Activated B cell treated with CpG ODN at 0.5 μM for 24 hours (primary cell): Measurements from ENCODE around the gene PCNX3. TPM values are rescaled to one million over a fixed set of nuclear protein-coding genes. Genes with fewer than 3 reads are reported as not detected.
"Not testable (repeated sequence)": the region's sequence is repeated elsewhere in the genome, so short reads cannot be mapped to it uniquely, and the experiment has no call there.

Experiments used
- ATAC-seq: fragments of 200-7000 bp; cut with Tn5 transposase; one replicate; pipeline ENCODE4 v1.10.0; 2021; ENCODE audit warnings: low read depth, mild to moderate bottlenecking, moderate library complexity
- CTCF ChIA-PET: fragments of 350-600 bp; sonication (Branson Sonifier 250); formaldehyde crosslinking; loops from one replicate; lab custom pipeline; 2021; ENCODE audit warnings: antibody characterized with exemption; lab: Charles Lee
- POLR2A ChIA-PET: fragments of 350-600 bp; sonication (Branson Sonifier 250); formaldehyde crosslinking; loops from one replicate; lab custom pipeline; 2021; ENCODE audit warnings: antibody characterized with exemption; lab: Charles Lee
- DNase-seq: peaks from one replicate; pipeline ENCODE4 v3.0.0; 2022
- H3K27ac Mint-ChIP-seq: one replicate; pipeline ENCODE4 v1.8.0; 2020; ENCODE audit warnings: mixed read lengths
- H3K27me3 Mint-ChIP-seq: one replicate; pipeline ENCODE4 v1.8.0; 2021; ENCODE audit warnings: mixed read lengths
- H3K36me3 Mint-ChIP-seq: one replicate; pipeline ENCODE4 v1.8.0; 2021; ENCODE audit warnings: low read depth, mixed read lengths
- H3K4me1 Mint-ChIP-seq: one replicate; pipeline ENCODE4 v1.8.0; 2021; ENCODE audit warnings: mixed read lengths
- H3K4me3 Mint-ChIP-seq: one replicate; pipeline ENCODE4 v1.8.0; 2020; ENCODE audit warnings: mild to moderate bottlenecking, mixed read lengths
- H3K9me3 Mint-ChIP-seq: one replicate; pipeline ENCODE4 v1.8.0; 2020; ENCODE audit warnings: mixed read lengths
- CTCF ChIP-seq: fragments of 200-600 bp; IDR thresholded peaks from one replicate; pipeline ENCODE4 v1.8.0; 2022; ENCODE audit warnings: antibody characterized with exemption, mild to moderate bottlenecking
- intact Hi-C: fragments of 100-400 bp; cut with micrococcal nuclease; formaldehyde crosslinking; loops from one replicate; pipeline ENCODE4 v1.15.1; 2024
- total RNA-seq: library from RNA; stranded (reverse); gene quantifications from 2 replicates; pipeline ENCODE4 v1.2.3, GENCODE V29; 2022

PCNX3 gene
- total RNA-seq, 1 donor from 2014 or later, result 51.4 TPM

DNA sequence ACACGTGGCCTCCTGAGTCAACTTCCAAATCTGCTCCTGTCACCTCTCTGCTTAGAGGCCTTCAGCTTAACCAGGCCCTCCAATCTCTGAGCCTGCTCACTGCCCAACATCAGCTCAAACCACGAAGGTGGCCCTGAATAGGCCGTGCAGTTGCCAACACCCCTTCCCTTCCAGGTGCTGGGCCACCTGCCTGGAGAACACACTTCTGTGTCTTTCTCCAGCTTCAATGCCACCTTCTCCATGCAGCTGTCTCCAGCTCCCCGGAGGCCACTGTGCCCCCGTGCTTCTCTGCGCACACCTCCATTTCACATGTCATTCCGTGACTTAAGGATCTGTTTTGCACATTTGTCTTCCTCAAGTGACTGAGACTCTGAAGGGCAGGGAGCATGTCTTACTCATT is 41.9 kb downstream of the PCNX3 start:
- peaks cover 49% of the 10 kb centered on the region for H3K4me1 Mint-ChIP-seq
- H3K4me3 Mint-ChIP-seq, result no peak overlapping the region
- ChIA-PET POLR2A (interaction anchor here (19.4 kb wide), 1 partner anchor 19 kb away, joined by 617 read pairs; the partner anchor contains the start of gene SIPA1), CTCF (interaction anchor here (1.4 kb wide), 1 partner anchor 19 kb away, joined by 3 read pairs; the partner anchor contains the start of gene SIPA1)
- no peak for DNase-seq
- no peak for ATAC-seq
- no peak overlapping the region for H3K27ac Mint-ChIP-seq
- TF ChIP-seq CTCF, result no peak
- no peaks in the 10 kb centered on the region for H3K27me3 Mint-ChIP-seq
- intact Hi-C loops, result no loop called here
- no peaks in the 10 kb centered on the region for H3K9me3 Mint-ChIP-seq
- H3K36me3 Mint-ChIP-seq, result peaks cover 78% of the 10 kb centered on the region

GRCh38 chr11:65658174-65659021 is 42.8 kb downstream of the PCNX3 start:
- no peak for ATAC-seq
- H3K9me3 Mint-ChIP-seq, result no peaks in the 10 kb centered on the region
- peaks cover 73% of the 10 kb centered on the region for H3K36me3 Mint-ChIP-seq
- ChIA-PET CTCF (no interaction called here), POLR2A (interaction anchor here (1.1 to 19.4 kb wide), 2 partner anchors 10 to 20 kb away, joined by 9 to 617 read pairs; partner anchors contain the start of gene SIPA1)
- intact Hi-C loops, result no loop called here
- no peak overlapping the region for H3K4me3 Mint-ChIP-seq
- peaks cover 41% of the 10 kb centered on the region for H3K4me1 Mint-ChIP-seq
- no peak for TF ChIP-seq CTCF
- H3K27me3 Mint-ChIP-seq, result no peaks in the 10 kb centered on the region
- no peak for DNase-seq
- H3K27ac Mint-ChIP-seq, result no peak overlapping the region

- intact Hi-C loops, result loop anchor here (5.0 kb wide), 1 partner anchor 342 kb away; the partner anchor contains the start of genes BANF1 and EIF1AD
- Mint-ChIP-seq H3K27ac (peak overlapping the region; percentile 59), H3K4me3 (peak overlapping the region; percentile 11), H3K4me1 (peaks cover 43% of the 10 kb centered on the region), H3K27me3 (no peaks in the 10 kb centered on the region), H3K9me3 (no peaks in the 10 kb centered on the region), H3K36me3 (peaks cover 62% of the 10 kb centered on the region)
- TF ChIP-seq CTCF, result no peak
- ChIA-PET CTCF (no interaction called here), POLR2A (interaction anchor here (0.8 to 19.4 kb wide), 4 partner anchors 22 to 53 kb away, joined by 3 to 617 read pairs (median 4); partner anchors contain the start of genes KAT5, PCNX3 and SIPA1)
- ATAC-seq, result no peak
- no peak for DNase-seq
Observed at GRCh38 chr11:65660038-65660437, 44.5 kb downstream of the PCNX3 start.

GRCh38 chr11:65660908-65661307 is 45.3 kb downstream of the PCNX3 start:
- Mint-ChIP-seq H3K36me3 (peaks cover 53% of the 10 kb centered on the region), H3K4me3 (peak overlapping the region; percentile 86), H3K4me1 (peaks cover 40% of the 10 kb centered on the region), H3K27ac (peak overlapping the region; percentile 24)
- not testable (repeated sequence) for H3K27me3 Mint-ChIP-seq, H3K9me3 Mint-ChIP-seq, DNase-seq, ATAC-seq
- intact Hi-C loops, result loop anchor here (5.0 kb wide), 1 partner anchor 341 kb away; the partner anchor contains the start of genes BANF1 and EIF1AD
- ChIA-PET CTCF (interaction anchor here (1.0 kb wide), 1 partner anchor 35 kb away, joined by 3 read pairs; no protein-coding TSS in a partner anchor), POLR2A (interaction anchor here (0.6 to 19.4 kb wide), 5 partner anchors 8 to 539 kb away, joined by 3 to 617 read pairs (median 6); partner anchors contain the start of genes FAU, MRPL49, PCNX3 and SIPA1)

DNA sequence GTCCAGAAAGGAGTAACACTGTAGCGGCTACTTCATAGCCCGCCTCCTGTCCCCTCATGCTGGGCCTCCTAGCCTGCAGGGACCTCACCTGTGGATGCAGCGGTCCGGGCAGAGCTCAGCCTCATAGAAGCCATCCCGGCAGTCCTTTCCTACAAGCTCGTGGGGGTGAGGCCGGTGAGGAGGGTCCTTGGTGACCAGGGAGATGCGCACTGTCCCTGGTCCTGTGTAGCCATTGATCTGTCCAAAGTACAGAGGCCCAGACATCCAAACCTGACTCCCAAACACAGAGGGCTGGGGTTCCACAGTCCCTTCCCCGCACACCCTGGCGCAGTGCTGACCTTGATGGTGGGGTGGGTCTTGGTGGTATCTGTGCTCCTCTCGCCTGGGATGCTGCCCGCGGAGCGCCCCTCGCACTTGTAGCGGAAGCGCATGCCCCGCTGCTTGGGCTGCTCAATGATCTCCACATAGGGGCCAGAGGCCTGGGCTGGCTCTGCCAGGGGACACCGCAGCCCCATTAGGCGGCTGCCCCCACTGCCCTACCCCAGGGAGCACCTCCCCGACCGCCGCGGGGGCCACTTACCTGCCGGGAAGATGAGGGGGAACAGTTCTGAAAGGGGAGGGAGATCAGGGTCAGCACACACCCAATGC is 46.1 kb downstream of the PCNX3 start:
- Mint-ChIP-seq H3K27ac (peak overlapping the region; percentile 74), H3K27me3 (no peaks in the 10 kb centered on the region), H3K36me3 (peaks cover 45% of the 10 kb centered on the region), H3K4me3 (peak overlapping the region; percentile 86), H3K4me1 (peaks cover 35% of the 10 kb centered on the region), H3K9me3 (no peaks in the 10 kb centered on the region)
- ATAC-seq (no peak), DNase-seq (no peak)
- intact Hi-C loops, result loop anchor here (2.0 to 5.0 kb wide), 3 partner anchors 51 to 341 kb away; partner anchors contain the start of genes BANF1, CFL1, EIF1AD and KAT5
- ChIA-PET CTCF (interaction anchor here (1.0 kb wide), 1 partner anchor 35 kb away, joined by 3 read pairs; no protein-coding TSS in a partner anchor), POLR2A (interaction anchor here (0.6 to 19.4 kb wide), 9 partner anchors 9 to 540 kb away, joined by 3 to 617 read pairs (median 9); partner anchors contain the start of genes CCDC85B, CFL1, EHBP1L1 and FAU)
- no peak for TF ChIP-seq CTCF
